GM23248 (cell line): Measurements from ENCODE around the gene SHROOM3. TPM values are rescaled to one million over a fixed set of nuclear protein-coding genes. Genes with fewer than 3 reads are reported as not detected.

Experiments used
- DNase-seq: peaks from one replicate; pipeline ENCODE4 v3.0.0-alpha.2; 2015
- H2AFZ ChIP-seq: fragments of 200-600 bp; sonication (generic); 2 replicates; pipeline ENCODE4 v1.6.1; 2016; ENCODE audit warnings: antibody characterized with exemption
- H3F3A ChIP-seq: fragments of 200-600 bp; sonication (generic); 2 replicates; pipeline ENCODE4 v1.6.1; 2016; ENCODE audit warnings: mild to moderate bottlenecking, antibody characterized with exemption, mixed run types; ENCODE audit not compliant: insufficient read depth
- H3K27ac ChIP-seq: fragments of 200-600 bp; sonication (generic); 2 replicates; pipeline ENCODE4 v1.5.1; 2016; ENCODE audit warnings: mild to moderate bottlenecking
- H3K27me3 ChIP-seq: fragments of 200-600 bp; sonication (generic); replicated peaks from 2 replicates; pipeline ENCODE4 v1.6.1; 2016; ENCODE audit warnings: mild to moderate bottlenecking; ENCODE audit not compliant: insufficient read depth
- H3K36me3 ChIP-seq: fragments of 200-600 bp; sonication (generic); 2 replicates; pipeline ENCODE4 v1.6.1; 2016; ENCODE audit warnings: low read depth, mild to moderate bottlenecking
- H3K4me1 ChIP-seq: fragments of 200-600 bp; sonication (generic); 2 replicates; pipeline ENCODE4 v1.6.1; 2016; ENCODE audit warnings: mild to moderate bottlenecking; ENCODE audit not compliant: insufficient read depth
- H3K4me2 ChIP-seq: fragments of 200-600 bp; sonication (generic); one replicate; pipeline ENCODE4 v1.6.1; 2016; ENCODE audit warnings: mild to moderate bottlenecking; ENCODE audit not compliant: unreplicated experiment
- H3K4me3 ChIP-seq: fragments of 200-600 bp; sonication (generic); 2 replicates; pipeline ENCODE4 v1.5.1; 2016; ENCODE audit warnings: mild to moderate bottlenecking
- H3K79me2 ChIP-seq: fragments of 200-600 bp; sonication (generic); 2 replicates; pipeline ENCODE4 v1.6.1; 2016; ENCODE audit warnings: mild to moderate bottlenecking; ENCODE audit not compliant: insufficient read depth
- H3K9ac ChIP-seq: fragments of 200-600 bp; sonication (generic); 2 replicates; pipeline ENCODE4 v1.6.1; 2016; ENCODE audit warnings: mild to moderate bottlenecking
- H3K9me2 ChIP-seq: fragments of 200-600 bp; sonication (generic); 2 replicates; pipeline ENCODE4 v1.6.1; 2016; ENCODE audit warnings: mixed run types, mild to moderate bottlenecking, moderate library complexity; ENCODE audit not compliant: insufficient read depth
- H3K9me3 ChIP-seq: fragments of 200-600 bp; sonication (generic); one replicate; pipeline ENCODE4 v1.6.1; 2017; ENCODE audit warnings: low read depth
- H4K20me1 ChIP-seq: fragments of 200-600 bp; sonication (generic); 2 replicates; pipeline ENCODE4 v1.6.0; 2016; ENCODE audit not compliant: insufficient read depth
- EZH2 ChIP-seq: fragments of 200-600 bp; sonication (generic); IDR thresholded peaks from 2 replicates; pipeline ENCODE4 v1.6.1; 2018; ENCODE audit warnings: antibody characterized with exemption, mild to moderate bottlenecking; ENCODE audit not compliant: insufficient read depth, poor library complexity, severe bottlenecking
- EZH2phosphoT487 ChIP-seq: fragments of 200-600 bp; sonication (generic); IDR thresholded peaks from 2 replicates; pipeline ENCODE4 v1.6.1; 2018; ENCODE audit warnings: antibody characterized with exemption, moderate library complexity, mild to moderate bottlenecking, low read depth; ENCODE audit not compliant: insufficient read depth
- WGBS, 2 experiments: methylation state at CpG; one replicate each; pipeline ENCODE4 v1.1.6; 2015 to 2017; ENCODE audit warnings: low lambda C conversion rate in 2 of 2, low coverage in 1 of 2; ENCODE audit errors: missing lambda C conversion rate in 2 of 2; 5-methylcytosine and 5-hydroxymethylcytosine counted together
- in situ Hi-C: fragments of 300-500 bp; cut with MboI; formaldehyde crosslinking; loops from 2 replicates; pipeline ENCODE4 v1.15.0; 2020
- polyA plus RNA-seq: library from polyadenylated mRNA; unstranded; fragments of >200 nt; fragmentation: Nextera tagmentation; extraction: Ambion mirVana; gene quantifications from 2 replicates; pipeline ENCODE4 v1.2.1, GENCODE V29; 2016
- total RNA-seq: library from RNA; depleted of rRNA; stranded (reverse); fragments of >200 nt; shearing (Covaris generic); gene quantifications from 2 replicates; pipeline ENCODE4 v1.2.3, GENCODE V29; 2014

The SHROOM3 gene
- total and polyA plus RNA-seq, 2 experiments from 2014 or later: 9.7 to 44.6 TPM

DNA sequence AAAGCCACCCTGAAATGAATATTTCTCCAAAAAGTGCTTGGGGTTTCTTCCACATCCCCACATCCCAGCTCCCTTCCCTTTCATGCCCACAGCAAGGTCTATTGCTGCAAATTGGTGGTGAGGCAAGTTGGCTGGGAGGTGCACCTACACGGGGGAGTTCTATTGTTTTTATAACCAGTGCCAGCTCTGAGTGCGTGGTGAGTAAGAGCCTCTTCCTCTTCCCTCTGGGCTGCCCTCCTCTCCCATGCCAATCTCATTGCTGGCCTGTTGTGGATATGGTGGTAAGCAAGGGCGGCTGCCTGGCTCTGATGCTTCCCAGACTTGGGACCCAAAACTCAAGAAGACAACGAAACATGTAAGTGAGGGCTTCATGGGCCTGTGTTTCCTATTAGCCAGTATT is 204.3 kb downstream of the SHROOM3 start:
- Histone ChIP-seq H3K27ac (0 out of 2 replicates have a peak overlapping the region, but pooled peaks have one; percentile 8), H4K20me1 (no peaks in the 10 kb centered on the region), H3K4me2 (no peak overlapping the region), H3K4me3 (no peak overlapping the region), H3K9ac (no peak overlapping the region), H3K9me2 (no peaks in the 10 kb centered on the region), H3K4me1 (peaks cover 58% of the 10 kb centered on the region), H3K79me2 (no peaks in the 10 kb centered on the region), H2AFZ (no peak overlapping the region), H3K27me3 (no peaks in the 10 kb centered on the region), H3K9me3 (no peaks in the 10 kb centered on the region), H3K36me3 (no peaks in the 10 kb centered on the region), H3F3A (peaks cover 51% of the 10 kb centered on the region)
- in situ Hi-C loops: no loop called here
- peak; percentile 70 for DNase-seq
- TF ChIP-seq EZH2: no peak
- 61% methylated on average over 4 of the region's 4 CpGs for WGBS, 2 experiments

DNA sequence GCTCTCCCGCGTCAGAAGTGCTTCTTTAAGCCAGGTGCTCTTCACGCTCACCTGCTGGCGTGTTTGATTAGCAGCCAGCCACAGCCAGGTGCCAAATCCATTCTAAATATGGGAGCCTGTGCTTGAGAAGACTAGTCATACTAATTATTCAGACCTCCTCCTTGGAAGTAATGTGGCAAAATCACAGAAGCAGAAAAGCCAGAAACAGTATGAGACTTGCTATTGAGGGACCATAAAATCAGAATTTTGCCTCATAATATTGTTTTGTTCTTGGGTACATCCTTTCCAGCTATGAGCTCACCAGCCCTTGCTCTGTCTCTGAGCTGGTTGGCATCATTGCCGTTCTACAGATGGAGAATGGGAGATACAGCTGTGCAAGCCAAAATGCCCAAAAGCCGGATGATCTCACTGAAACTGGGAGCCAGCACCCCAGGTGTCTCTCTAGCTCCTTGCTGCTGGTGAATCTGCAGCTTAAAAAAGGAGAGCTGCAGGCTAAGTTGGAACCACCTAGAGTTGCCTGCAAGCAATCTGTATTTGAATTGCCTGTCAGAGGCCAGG is 205.4 kb downstream of the SHROOM3 start:
- in situ Hi-C loops: no loop called here
- Histone ChIP-seq H3K9ac (no peak overlapping the region), H3K9me3 (no peaks in the 10 kb centered on the region), H3K4me2 (no peak overlapping the region), H3K27me3 (no peaks in the 10 kb centered on the region), H3K9me2 (no peaks in the 10 kb centered on the region), H2AFZ (no peak overlapping the region), H3F3A (peaks cover 39% of the 10 kb centered on the region), H3K4me1 (peaks cover 48% of the 10 kb centered on the region), H3K27ac (no peak overlapping the region), H3K79me2 (no peaks in the 10 kb centered on the region), H4K20me1 (no peaks in the 10 kb centered on the region), H3K4me3 (no peak overlapping the region), H3K36me3 (no peaks in the 10 kb centered on the region)
- TF ChIP-seq EZH2phosphoT487: no peak
- no peak for TF ChIP-seq EZH2
- no peak for DNase-seq
- WGBS, 2 experiments: 56 to 60% methylated on average over 6 of the region's 6 CpGs

DNA sequence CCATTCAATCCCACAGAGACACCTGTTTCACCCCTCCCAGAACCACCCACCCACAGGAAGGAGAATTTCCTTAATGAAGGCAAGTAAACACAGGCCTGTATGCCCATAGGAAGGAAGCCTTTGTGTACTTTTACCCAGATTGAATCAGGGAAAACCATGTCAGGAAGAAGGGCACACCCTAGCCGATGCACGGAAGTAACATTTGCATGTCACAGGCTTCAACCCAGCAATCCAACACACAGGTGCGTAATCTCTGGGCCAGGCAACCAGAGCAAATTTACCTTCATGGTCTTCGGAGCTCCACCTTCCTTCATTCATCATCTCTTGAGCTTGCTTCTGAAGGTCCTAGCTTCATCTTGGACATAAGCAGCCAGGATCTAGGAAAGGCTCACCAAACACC is 206.3 kb downstream of the SHROOM3 start:
- in situ Hi-C loops: no loop called here

DNA sequence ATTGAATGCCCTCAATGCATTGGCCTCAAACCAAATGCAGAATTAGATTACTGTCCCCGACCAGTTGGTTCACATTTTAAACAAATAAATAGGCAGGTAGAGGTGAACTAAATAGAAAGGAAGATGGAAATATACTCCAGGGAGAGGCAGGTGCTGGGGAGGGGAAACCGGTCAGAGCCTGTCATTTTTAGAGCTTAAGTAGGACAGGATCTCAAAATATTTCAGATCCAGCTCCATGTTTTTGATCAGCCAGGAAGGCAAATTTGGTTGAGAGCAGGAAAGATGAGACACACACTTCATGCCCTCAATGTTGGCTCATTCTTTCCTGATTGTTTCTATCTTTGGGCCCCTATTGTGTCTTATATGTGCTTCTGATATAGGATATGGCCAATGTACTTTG is 206.7 kb downstream of the SHROOM3 start:
- WGBS, 2 experiments: 76 to 80% methylated on average over 2 of the region's 2 CpGs
- H3K27ac ChIP-seq: no peak overlapping the region
- H2AFZ ChIP-seq: no peak overlapping the region
- H3K9ac ChIP-seq: no peak overlapping the region
- H4K20me1 ChIP-seq: no peaks in the 10 kb centered on the region
- in situ Hi-C loops: no loop called here
- H3K9me3 ChIP-seq: no peaks in the 10 kb centered on the region
- H3K4me3 ChIP-seq: no peak overlapping the region
- peaks cover 27% of the 10 kb centered on the region for H3F3A ChIP-seq
- peaks cover 35% of the 10 kb centered on the region for H3K4me1 ChIP-seq
- no peaks in the 10 kb centered on the region for H3K79me2 ChIP-seq
- H3K9me2 ChIP-seq: no peaks in the 10 kb centered on the region
- H3K36me3 ChIP-seq: no peaks in the 10 kb centered on the region
- no peaks in the 10 kb centered on the region for H3K27me3 ChIP-seq
- DNase-seq: no peak
- no peak overlapping the region for H3K4me2 ChIP-seq
- TF ChIP-seq EZH2phosphoT487: no peak

More for the DNA sequence above, 206.3 kb downstream of the SHROOM3 start:
- Histone ChIP-seq H3K27me3 (no peaks in the 10 kb centered on the region), H3K4me2 (no peak overlapping the region), H2AFZ (no peak overlapping the region), H3K9me2 (no peaks in the 10 kb centered on the region), H3K36me3 (no peaks in the 10 kb centered on the region), H3K79me2 (no peaks in the 10 kb centered on the region), H3K4me3 (no peak overlapping the region), H3F3A (peaks cover 31% of the 10 kb centered on the region), H3K9me3 (no peaks in the 10 kb centered on the region), H3K4me1 (peaks cover 39% of the 10 kb centered on the region), H3K9ac (no peak overlapping the region), H4K20me1 (no peaks in the 10 kb centered on the region), H3K27ac (no peak overlapping the region)
- WGBS, 2 experiments: 92 to 98% methylated on average over 4 of the region's 4 CpGs
- TF ChIP-seq EZH2: no peak
- TF ChIP-seq EZH2phosphoT487: no peak
- DNase-seq: no peak
